Measurements from ENCODE around the gene LYRM2. TPM values are rescaled to one million over a fixed set of nuclear protein-coding genes. Genes with fewer than 3 reads are reported as not detected.

LYRM2 gene
- total and polyA plus RNA-seq, 2 of the 8 experiments (the other 6 are each of a cell fraction or from before 2014, with no cell fraction given) = 7.3 to 25.7 TPM

DNA sequence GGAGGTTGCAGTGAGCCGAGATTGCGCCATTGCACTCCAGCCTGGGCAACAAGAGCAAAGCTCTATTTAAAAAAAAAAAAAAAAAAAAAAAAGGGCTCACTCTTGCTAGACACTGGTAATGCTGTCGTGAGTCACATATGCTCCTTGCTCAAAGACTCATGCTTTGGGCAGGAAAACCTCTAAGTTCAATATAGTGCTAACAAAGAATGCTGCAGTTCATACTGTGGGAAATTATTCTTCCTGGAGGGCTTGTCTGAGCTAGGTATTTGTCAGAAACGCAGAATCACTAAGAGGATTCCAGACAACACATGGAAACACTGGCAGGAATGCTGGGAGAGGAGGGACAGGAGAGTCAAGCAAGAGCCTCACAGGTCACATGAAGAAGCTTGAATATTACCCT is 2.3 kb upstream of the LYRM2 start:
- no peak overlapping the region for H3K27ac ChIP-seq (ENCODE audit: low read depth, low read length)

More for the DNA sequence above, 2.3 kb upstream of the LYRM2 start:
- no peak overlapping the region for H2AFZ ChIP-seq (ENCODE audit: low read length)
- H3K56ac ChIP-seq (replicated peaks; ENCODE audit: insufficient read length, low read depth, low read length) = no peak overlapping the region
- H3K9ac ChIP-seq (replicated peaks in 1 of 4; ENCODE audit: extremely low read depth in 1 of 4, low read depth in 3 of 4, low read length in 3 of 4) = no peak overlapping the region
- H4K5ac ChIP-seq (ENCODE audit: insufficient read length, low read depth, low read length) = no peak overlapping the region
- no peak for TF ChIP-seq SIRT6 (IDR thresholded peaks at IDR 0.05; ENCODE audit: low read length)
- TF ChIP-seq, protein P1, sequence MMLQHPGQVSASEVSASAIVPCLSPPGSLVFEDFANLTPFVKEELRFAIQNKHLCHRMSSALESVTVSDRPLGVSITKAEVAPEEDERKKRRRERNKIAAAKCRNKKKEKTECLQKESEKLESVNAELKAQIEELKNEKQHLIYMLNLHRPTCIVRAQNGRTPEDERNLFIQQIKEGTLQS (IDR thresholded peaks at IDR 0.05; ENCODE audit: insufficient read depth, low read depth, low read length) = no peak
- H2BK5ac ChIP-seq (ENCODE audit: low read depth, low read length) = no peak overlapping the region
- H2BK12ac ChIP-seq (ENCODE audit: low read depth, low read length) = no peak overlapping the region
- no peak overlapping the region for H2AK5ac ChIP-seq (ENCODE audit: low read depth, low read length)
- H3K79me1 ChIP-seq (ENCODE audit: low read depth, low read length) = no peaks in the 10 kb centered on the region
- H4K20me1 ChIP-seq (replicated peaks in 1 of 2; ENCODE audit: control insufficient read depth in 1 of 2, insufficient read depth in 2 of 2, low read length in 2 of 2) = peaks cover 0 to 2% of the 10 kb centered on the region in 2 experiments
- peaks cover 3% of the 10 kb centered on the region; the same call in 1 of the 2 replicates for H3K23me2 ChIP-seq (ENCODE audit: low read depth, low read length)
- no peak overlapping the region for H3K4ac ChIP-seq (replicated peaks; ENCODE audit: insufficient read length, low read depth, low read length)
- no peak overlapping the region for H2BK20ac ChIP-seq (ENCODE audit: low read length)
- H3K27me3 ChIP-seq (replicated peaks in 1 of 4; ENCODE audit: control insufficient read depth in 3 of 4, extremely low read depth in 1 of 4, insufficient read depth in 3 of 4, low read length in 3 of 4) = no peaks in the 10 kb centered on the region
- H3K4me2 ChIP-seq (ENCODE audit: insufficient read depth in 1 of 2, low read depth in 2 of 2, low read length in 2 of 2) = no peak overlapping the region
- no peak overlapping the region for H3K23ac ChIP-seq (ENCODE audit: insufficient read length)
- no peak overlapping the region for H4K8ac ChIP-seq (ENCODE audit: extremely low read depth, insufficient read depth, low read length)
- no peak overlapping the region for H3K14ac ChIP-seq (ENCODE audit: insufficient read length)
- H3K36me3 ChIP-seq (ENCODE audit: control insufficient read depth in 2 of 4, insufficient read depth in 4 of 4, low read length in 3 of 4) = peaks cover 15 to 53% (median 40%) of the 10 kb centered on the region in 4 experiments
- peaks cover 0 to 3% (median 1%) of the 10 kb centered on the region in 4 experiments; a peak in 1 of 7 replicates for H3K4me1 ChIP-seq (replicated peaks in 1 of 4; ENCODE audit: control insufficient read depth in 3 of 4, insufficient read depth in 4 of 4, low read length in 3 of 4)
- H3K79me2 ChIP-seq (ENCODE audit: control insufficient read depth in 1 of 2, insufficient read depth in 2 of 2, low read length in 2 of 2) = peaks cover 0 to 3% of the 10 kb centered on the region in 2 experiments; a peak in 2 of 4 replicates
- H3K4me3 ChIP-seq (ENCODE audit: extremely low read depth in 1 of 4, insufficient read depth in 2 of 4, low read depth in 3 of 4, low read length in 4 of 4) = no peak overlapping the region
- H2BK120ac ChIP-seq (replicated peaks; ENCODE audit: low read depth, low read length) = no peak overlapping the region
- POLR2A ChIA-PET (ENCODE audit: partially characterized antibody) = interaction anchor here (0.7 to 0.8 kb wide), 2 partner anchors 16 to 188 kb away, joined by 3 to 4 read pairs; no protein-coding TSS in a partner anchor
- WGBS, 2 experiments (ENCODE audit: extremely low coverage in 1 of 2, insufficient coverage in 1 of 2, insufficient read length in 1 of 2, insufficient replicate concordance in 2 of 2, low coverage in 1 of 2, low lambda C conversion rate in 2 of 2, missing lambda C conversion rate in 1 of 2) = 83% methylated on average over 4 of the region's 4 CpGs; no CpG with 5 or more reads in 1 of the 2 experiments
- no peak overlapping the region for H3K18ac ChIP-seq (ENCODE audit: extremely low read depth, low read length)
- H3K9me3 ChIP-seq (ENCODE audit: insufficient read depth in 2 of 2, low read depth in 1 of 2, low read length in 1 of 2) = no peaks in the 10 kb centered on the region
- H2BK15ac ChIP-seq (ENCODE audit: low read length) = no peak overlapping the region
- FAIRE-seq = no peak
- no peak for DNase-seq (ENCODE audit: low read depth in 1 of 2, low spot score in 2 of 2)
- H4K91ac ChIP-seq (replicated peaks; ENCODE audit: insufficient read length, low read length) = no peak overlapping the region
- CTCF ChIA-PET (ENCODE audit: partially characterized antibody) = interaction anchor here (0.6 to 1.3 kb wide), 5 partner anchors 19 to 741 kb away, joined by 3 read pairs; partner anchors contain the start of gene ANKRD6
